HAP-1 (cell line): Measurements from ENCODE around the gene MINK1.

Experiments used
- DNase-seq, 2 experiments: peaks; one replicate each; pipeline ENCODE4 v3.0.0-alpha.2; 2016 to 2020; ENCODE audit warnings: low spot score in 2 of 2
- H3K27me3 ChIP-seq: fragments of 250-450 bp; sonication (Bioruptor Pico); 2 replicates; pipeline ENCODE4 v1.5.1; 2020; ENCODE audit warnings: low read depth, mild to moderate bottlenecking, moderate library complexity
- H3K36me3 ChIP-seq: fragments of 250-450 bp; sonication (Bioruptor Pico); replicated peaks from 2 replicates; pipeline ENCODE4 v1.5.1; 2020; ENCODE audit warnings: mild to moderate bottlenecking
- H3K4me1 ChIP-seq: fragments of 250-450 bp; sonication (Bioruptor Pico); 2 replicates; pipeline ENCODE4 v1.5.1; 2020; ENCODE audit warnings: mild to moderate bottlenecking
- H3K4me3 ChIP-seq: fragments of 250-450 bp; sonication (Bioruptor Pico); 2 replicates; pipeline ENCODE4 v1.5.1; 2020; ENCODE audit warnings: mild to moderate bottlenecking, moderate library complexity
- H3K9me3 ChIP-seq: fragments of 250-450 bp; sonication (Bioruptor Pico); 2 replicates; pipeline ENCODE4 v1.5.1; 2020; ENCODE audit warnings: mild to moderate bottlenecking, moderate library complexity
- in situ Hi-C: fragments of 300-500 bp; cut with MboI; formaldehyde crosslinking; loops from 3 replicates; pipeline ENCODE4 v1.14.3; 2020; ENCODE audit warnings: low sequenced_read_pairs, inconsistent platforms, mixed read lengths

MINK1 gene

DNA sequence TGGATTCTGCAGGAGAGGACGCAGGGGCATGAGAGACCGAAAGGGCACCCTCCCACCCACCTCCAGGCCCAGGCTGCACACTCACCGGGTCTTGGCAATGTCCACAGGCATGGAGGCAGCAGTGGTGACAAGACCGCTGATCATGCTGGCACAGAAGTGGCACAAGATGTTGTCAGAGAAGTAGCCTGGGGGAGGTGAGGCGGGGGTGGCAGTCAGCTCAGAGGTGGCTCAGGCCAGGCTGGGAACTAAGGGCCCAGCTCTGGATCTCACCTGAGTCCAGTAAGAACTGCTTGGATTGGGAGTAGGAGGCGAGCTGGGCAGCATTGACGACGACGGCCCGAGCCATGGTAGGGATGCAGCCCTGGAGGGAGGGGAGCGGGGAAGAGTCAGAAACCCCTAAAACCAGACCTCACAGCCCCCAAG lies 104.9 kb downstream of the MINK1 start:
- in situ Hi-C loops, result no loop called here
- Histone ChIP-seq H3K36me3 (peaks cover 37% of the 10 kb centered on the region), H3K9me3 (no peaks in the 10 kb centered on the region), H3K4me1 (peaks cover 14% of the 10 kb centered on the region), H3K4me3 (no peak overlapping the region), H3K27me3 (no peaks in the 10 kb centered on the region)
- no peak for DNase-seq

DNA sequence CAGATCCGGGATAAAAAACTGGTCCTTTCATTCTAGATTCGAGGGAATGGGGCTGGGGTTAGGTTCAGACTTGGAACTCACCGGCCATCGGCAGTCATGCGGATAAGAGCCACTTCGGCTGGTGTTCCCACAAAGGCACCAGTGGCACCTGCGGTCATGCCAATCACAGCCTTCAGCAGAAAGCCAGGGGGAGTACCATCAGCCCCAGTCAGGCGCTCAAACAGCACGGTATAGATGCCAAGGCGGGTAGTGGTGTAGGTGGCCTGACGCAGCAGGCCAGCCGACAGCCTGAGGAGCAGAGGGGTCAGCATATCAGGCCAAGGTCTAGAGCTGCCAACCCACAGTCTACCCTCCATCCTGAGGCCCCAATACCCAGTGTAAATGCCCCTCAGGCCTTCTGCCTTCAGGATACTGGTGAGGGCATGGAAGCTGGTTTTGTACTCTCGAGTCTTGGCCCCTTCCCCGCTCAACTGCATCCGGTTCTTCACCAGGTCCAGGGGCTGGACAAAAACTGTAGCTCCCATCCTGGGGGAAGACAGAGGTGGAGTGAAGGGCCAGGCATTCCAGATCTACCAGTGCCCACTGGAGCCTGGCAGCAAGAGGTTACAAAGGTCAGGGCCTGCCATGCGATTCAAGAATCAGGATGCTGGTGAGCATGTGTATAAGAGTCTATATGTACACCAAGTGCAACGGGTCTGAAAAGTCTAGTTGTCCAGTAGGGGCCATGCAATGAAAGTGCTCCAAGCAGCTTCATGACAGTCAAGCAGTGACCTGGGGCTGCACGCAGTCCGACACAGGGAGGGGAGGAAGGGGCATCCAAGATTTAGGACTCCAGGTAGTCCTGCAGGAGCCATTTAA lies 105.8 kb downstream of the MINK1 start:
- H3K27me3 ChIP-seq, result no peaks in the 10 kb centered on the region
- H3K36me3 ChIP-seq, result peaks cover 46% of the 10 kb centered on the region
- H3K4me3 ChIP-seq, result peak overlapping the region; percentile 70
- in situ Hi-C loops, result no loop called here
- no peaks in the 10 kb centered on the region for H3K9me3 ChIP-seq
- DNase-seq, result no peak
- H3K4me1 ChIP-seq, result peaks cover 14% of the 10 kb centered on the region

DNA sequence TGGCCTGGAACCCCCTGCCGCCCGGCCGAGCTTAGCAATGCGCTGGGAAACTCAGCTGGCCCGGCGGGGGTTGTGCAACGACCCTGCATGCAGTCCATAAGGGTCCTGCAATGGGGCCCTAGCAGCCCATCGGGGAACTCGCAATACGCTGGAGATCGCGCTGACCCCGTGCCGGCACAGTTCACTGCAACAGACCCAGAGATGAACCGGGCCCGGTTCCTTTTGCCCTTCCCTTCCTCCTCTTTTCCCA lies 106.3 kb downstream of the MINK1 start:
- Histone ChIP-seq H3K4me1 (peaks cover 14% of the 10 kb centered on the region), H3K4me3 (peak overlapping the region; percentile 70), H3K27me3 (no peaks in the 10 kb centered on the region), H3K36me3 (peaks cover 51% of the 10 kb centered on the region), H3K9me3 (no peaks in the 10 kb centered on the region)
- DNase-seq, result no peak
- in situ Hi-C loops, result no loop called here

DNA sequence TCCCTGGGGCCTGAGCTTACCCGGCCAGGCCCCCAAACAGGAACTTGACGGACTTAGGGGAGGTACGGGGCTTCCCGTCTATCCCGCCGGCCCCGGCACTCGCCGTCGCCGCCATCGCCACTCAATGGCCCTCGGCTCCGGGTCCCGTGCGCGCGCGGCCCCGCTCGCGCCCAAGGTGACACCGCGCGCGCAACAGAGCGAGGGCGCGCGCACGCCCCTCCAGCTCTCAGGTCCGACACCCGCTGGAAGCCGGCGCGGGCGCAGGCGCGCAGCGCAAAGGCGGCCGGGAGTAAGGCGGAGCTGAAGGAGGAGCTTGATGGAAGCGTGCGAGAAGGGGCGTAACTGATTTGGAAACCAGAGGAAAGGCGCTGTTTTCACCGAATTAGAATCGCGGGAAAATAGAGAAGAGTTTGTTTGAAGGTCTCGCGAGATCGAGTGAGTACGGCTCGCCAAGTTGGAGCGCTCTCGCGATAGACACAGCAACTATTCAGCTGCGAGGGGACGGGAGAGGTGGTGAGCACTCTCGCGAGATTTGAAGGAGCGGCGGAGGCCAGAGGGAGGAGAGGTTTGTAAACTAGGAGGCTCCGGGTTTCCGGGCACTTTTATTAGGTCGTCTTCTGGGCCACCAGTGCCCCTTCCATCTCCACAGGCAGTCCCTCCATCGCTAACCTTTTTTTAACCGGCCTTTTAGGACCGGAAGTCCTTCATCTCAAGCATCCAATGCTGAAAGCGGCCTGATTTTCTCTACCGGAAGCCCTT lies 106.8 kb downstream of the MINK1 start, which contains the start of the genes RNF167 and SLC25A11:
Gene RNF167, plus strand, starts transcription at position 473 of the 759 bp plus-strand sequence. CDS start 642 bp downstream, outside the sequence.
Gene SLC25A11, minus strand, starts transcription at position 251 of the 759 bp plus-strand sequence. Its CDS starts 136 bp downstream, at position 115.
- in situ Hi-C loops, result no loop called here
- Histone ChIP-seq H3K4me1 (peaks cover 14% of the 10 kb centered on the region), H3K36me3 (peaks cover 56% of the 10 kb centered on the region), H3K9me3 (no peaks in the 10 kb centered on the region), H3K4me3 (peak within 1 kb of the TSS; percentile 70), H3K27me3 (no peaks in the 10 kb centered on the region)
- DNase-seq, result peak; percentile 97 to 99

DNA sequence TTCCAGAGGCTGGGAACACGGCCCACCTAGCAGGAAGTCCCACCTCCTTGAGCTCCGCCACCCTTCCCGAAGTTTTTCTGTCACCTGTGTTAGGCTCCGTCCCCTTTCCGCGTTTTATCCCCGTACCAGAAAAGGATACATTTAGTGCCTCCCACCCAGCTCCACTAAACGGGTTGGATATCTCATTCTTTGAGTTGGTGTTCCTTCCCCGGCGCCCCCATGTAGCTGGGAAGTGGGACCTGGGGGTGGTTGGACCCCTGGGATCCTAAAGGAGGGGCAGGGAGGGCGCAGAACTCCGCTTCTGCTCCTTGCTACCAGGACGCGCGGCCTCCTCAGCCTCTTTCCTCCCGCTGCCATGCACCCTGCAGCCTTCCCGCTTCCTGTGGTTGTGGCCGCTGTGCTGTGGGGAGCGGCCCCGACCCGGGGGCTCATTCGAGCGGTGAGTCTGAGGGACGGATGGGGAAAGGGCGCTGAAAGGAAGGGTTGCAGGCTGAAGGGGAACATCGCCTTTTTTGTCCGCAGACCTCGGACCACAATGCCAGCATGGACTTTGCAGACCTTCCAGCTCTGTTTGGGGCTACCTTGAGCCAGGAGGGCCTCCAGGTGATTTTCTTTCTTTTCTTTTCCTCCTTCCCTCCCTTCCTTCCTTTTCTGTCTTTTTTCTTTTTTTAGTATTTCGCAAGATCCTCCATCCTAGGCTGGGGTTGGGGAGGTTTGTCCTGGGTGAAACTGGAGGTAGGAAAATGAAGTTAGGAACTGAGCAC lies 107.6 kb downstream of the MINK1 start:
- H3K27me3 ChIP-seq, result no peaks in the 10 kb centered on the region
- no peaks in the 10 kb centered on the region for H3K9me3 ChIP-seq
- DNase-seq, result peak; percentile 90 to 91
- H3K36me3 ChIP-seq, result peaks cover 64% of the 10 kb centered on the region
- in situ Hi-C loops, result no loop called here
- H3K4me1 ChIP-seq, result peaks cover 14% of the 10 kb centered on the region
- peak overlapping the region; percentile 70 for H3K4me3 ChIP-seq

DNA sequence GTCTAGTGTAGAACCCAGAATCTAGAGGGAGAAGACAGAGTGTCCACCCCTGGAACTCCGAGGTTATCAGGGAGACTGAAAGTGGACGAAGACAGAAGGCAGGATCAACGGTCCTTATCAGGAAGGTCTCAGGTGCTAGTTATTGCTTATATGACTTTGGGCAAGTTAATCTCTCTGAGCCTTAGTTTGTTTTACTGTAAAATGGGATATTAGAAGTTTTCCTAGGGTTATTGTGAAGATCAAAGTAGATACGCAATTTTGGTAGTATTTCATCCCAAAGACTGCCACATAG lies 108.1 kb downstream of the MINK1 start:
- H3K4me1 ChIP-seq, result peaks cover 14% of the 10 kb centered on the region
- in situ Hi-C loops, result no loop called here

DNA sequence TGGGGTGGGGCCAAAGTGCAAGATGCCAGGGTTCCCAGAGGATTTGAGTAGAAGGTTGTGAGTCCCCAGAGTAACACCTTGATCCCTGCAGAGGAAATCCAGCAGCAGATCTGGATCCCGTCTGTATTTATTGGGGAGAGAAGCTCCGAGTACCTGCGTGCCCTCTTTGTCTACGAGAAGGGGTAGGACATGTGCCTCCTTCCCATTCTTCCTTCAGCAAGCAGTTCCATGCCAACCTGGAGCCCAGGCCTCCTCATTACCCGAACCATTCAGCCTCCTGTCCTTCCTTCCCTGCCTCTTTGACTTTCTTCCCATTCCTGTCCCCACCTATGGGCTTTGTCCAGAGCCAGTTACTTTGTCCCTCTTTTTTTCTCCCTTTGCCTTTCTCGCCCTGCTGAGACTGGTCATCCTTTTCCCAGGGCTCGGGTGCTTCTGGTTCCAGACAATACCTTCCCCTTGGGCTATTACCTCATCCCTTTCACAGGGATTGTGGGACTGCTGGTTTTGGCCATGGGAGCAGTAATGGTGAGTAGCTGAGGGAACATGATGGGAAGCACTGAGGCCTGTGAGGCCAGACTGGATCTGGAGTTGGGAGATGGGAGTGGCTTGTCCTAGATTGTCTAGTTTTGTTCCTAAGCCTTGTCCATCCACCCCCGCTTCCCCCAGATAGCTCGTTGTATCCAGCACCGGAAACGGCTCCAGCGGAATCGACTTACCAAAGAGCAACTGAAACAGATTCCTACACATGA lies 109.8 kb downstream of the MINK1 start:
- Histone ChIP-seq H3K9me3 (no peaks in the 10 kb centered on the region), H3K36me3 (peaks cover 69% of the 10 kb centered on the region), H3K4me3 (no peak overlapping the region), H3K4me1 (peaks cover 14% of the 10 kb centered on the region), H3K27me3 (no peaks in the 10 kb centered on the region)
- in situ Hi-C loops, result no loop called here
- DNase-seq, result no peak

More for the DNA sequence above, 108.1 kb downstream of the MINK1 start:
- Histone ChIP-seq H3K9me3 (no peaks in the 10 kb centered on the region), H3K36me3 (peaks cover 69% of the 10 kb centered on the region), H3K4me3 (peak overlapping the region; percentile 70), H3K27me3 (no peaks in the 10 kb centered on the region)
- no peak for DNase-seq

DNA sequence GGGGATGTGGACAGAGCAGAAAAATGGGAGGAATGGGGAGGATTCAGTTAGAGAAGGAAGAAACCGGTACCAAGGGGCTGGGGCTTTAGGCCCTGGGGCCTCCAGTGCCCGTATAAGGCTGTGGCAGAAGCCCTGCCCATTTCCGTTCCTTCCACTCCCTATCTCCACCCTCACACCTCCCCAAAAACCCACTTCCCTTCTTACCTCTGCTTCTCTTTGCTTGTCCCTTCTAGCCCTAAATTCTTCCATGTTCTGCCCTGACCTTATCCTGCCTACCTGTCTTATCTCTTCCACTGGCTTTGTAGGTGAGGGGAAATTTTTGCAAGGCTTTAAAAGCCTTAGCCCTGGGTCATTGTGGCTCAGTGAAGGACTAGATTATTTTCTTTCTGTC lies 111.0 kb downstream of the MINK1 start:
- no peak overlapping the region for H3K4me3 ChIP-seq
- no peak for DNase-seq
- peaks cover 8% of the 10 kb centered on the region for H3K4me1 ChIP-seq
- H3K27me3 ChIP-seq, result no peaks in the 10 kb centered on the region
- peaks cover 63% of the 10 kb centered on the region for H3K36me3 ChIP-seq
- in situ Hi-C loops, result no loop called here
- no peaks in the 10 kb centered on the region for H3K9me3 ChIP-seq

DNA sequence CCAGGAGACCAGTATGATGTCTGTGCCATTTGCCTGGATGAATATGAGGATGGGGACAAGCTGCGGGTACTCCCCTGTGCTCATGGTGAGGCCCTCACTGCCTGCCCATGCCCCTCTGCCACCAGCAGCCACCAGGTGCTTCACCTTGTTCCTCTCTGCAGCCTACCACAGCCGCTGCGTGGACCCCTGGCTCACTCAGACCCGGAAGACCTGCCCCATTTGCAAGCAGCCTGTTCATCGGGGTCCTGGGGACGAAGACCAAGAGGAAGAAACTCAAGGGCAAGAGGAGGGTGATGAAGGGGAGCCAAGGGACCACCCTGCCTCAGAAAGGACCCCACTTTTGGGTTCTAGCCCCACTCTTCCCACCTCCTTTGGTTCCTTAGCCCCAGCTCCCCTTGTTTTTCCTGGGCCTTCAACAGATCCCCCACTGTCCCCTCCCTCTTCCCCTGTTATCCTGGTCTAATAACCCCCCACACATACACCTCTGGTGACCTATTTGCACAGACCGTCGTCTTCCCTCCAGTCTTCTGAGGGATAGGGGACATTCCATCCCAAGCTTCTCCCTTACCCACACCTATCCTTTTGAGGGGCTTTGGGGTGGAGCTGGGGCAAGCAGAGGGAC lies 111.5 kb downstream of the MINK1 start:
- Histone ChIP-seq H3K27me3 (no peaks in the 10 kb centered on the region), H3K4me1 (peaks cover 9% of the 10 kb centered on the region), H3K9me3 (no peaks in the 10 kb centered on the region), H3K4me3 (no peak overlapping the region), H3K36me3 (peaks cover 63% of the 10 kb centered on the region)
- in situ Hi-C loops, result no loop called here
- no peak for DNase-seq

DNA sequence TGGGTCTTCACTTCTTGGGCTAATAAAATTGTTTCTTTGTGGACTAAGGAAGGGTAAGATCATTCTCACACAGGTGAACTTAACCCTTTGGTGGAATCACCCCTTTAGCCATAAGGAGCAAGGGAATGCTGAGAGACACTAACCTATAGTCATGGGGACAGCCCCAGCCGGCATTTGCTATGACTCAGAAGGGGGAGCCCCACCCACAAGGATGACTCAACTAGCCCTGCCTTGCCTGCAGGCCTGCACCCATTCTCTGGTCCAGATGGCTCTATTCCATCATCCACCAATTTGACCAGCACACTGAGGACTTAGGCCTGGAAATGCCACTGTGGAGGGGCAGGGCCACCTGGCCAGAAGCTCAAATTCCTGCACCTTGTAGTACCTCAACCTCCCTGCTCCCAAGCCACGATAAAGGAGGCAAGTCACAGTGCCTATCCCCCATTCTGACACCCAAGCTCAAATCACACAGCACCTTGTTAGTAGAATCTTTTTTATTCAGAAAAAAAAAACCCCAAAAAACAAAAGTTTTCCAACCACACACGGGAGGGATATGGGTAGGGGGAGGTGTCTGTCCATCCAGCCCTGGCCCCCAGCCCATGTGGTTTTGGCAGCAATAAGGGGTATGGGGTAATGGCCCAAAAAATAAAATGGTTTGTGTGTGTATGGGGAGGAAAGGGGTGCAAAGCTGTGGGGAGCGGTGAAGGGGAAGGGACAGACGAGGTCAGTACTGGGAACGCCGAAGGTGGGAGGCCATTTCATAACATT lies 112.2 kb downstream of the MINK1 start:
- peaks cover 63% of the 10 kb centered on the region for H3K36me3 ChIP-seq
- no peaks in the 10 kb centered on the region for H3K27me3 ChIP-seq
- no peaks in the 10 kb centered on the region for H3K9me3 ChIP-seq
- in situ Hi-C loops, result no loop called here
- H3K4me1 ChIP-seq, result peaks cover 14% of the 10 kb centered on the region
- no peak overlapping the region for H3K4me3 ChIP-seq
- peak in 1 of 2 experiments; percentile 60 for DNase-seq

DNA sequence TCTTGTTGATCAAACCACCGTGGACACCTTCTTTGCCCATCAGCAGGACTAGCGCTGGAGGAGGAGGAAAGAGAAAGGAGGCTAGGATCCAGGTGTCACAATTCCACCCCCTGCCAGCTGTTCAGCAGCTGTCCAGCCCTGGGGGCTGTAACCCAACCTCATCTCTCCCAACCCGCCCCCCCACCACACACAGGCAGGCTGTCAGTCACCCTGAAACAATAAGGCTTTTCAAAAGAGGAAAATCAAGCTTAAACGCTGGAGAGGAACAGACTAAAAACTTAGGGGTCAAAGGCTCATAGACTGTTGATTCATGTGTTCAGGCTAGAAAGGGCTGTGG lies 112.8 kb downstream of the MINK1 start:
- Histone ChIP-seq H3K9me3 (no peaks in the 10 kb centered on the region), H3K4me3 (peak overlapping the region; percentile 98), H3K36me3 (peaks cover 63% of the 10 kb centered on the region), H3K4me1 (peaks cover 19% of the 10 kb centered on the region), H3K27me3 (no peaks in the 10 kb centered on the region)
- DNase-seq, result no peak
- in situ Hi-C loops, result no loop called here

DNA sequence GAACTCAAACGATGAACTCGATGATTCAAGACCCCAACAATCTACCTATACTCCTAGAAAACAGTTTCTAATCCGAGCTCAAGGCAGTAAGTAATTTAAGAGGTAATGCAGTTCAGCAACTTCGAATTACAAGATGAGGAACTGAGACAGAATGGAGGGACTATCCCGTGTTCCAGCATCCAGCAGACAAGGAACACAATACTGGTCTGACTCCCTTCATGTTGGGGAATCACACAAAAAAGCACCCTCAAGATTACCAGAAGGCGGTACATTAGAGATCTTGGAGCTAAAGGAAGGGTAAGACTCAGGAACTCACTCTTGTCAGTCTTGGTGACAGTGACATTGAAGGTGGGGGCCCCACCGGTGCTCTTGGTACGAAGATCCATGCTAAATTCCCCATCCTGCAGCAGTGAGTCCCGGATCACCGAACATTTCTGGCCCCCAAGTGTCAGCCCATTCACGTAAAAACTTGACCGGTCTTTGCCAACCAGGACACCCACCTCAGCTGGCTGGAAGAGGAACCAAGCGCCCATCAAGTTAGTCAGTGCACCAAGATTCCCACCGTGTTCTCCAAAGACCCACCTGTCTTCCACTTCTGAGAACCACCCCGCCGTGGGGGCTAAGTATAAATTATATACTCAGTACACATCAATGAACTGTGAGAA lies 113.3 kb downstream of the MINK1 start:
- no peak for DNase-seq
- in situ Hi-C loops, result no loop called here
- Histone ChIP-seq H3K4me1 (peaks cover 23% of the 10 kb centered on the region), H3K36me3 (peaks cover 63% of the 10 kb centered on the region), H3K9me3 (no peaks in the 10 kb centered on the region), H3K27me3 (no peaks in the 10 kb centered on the region), H3K4me3 (peak overlapping the region; percentile 98)
